ENCODE results near the gene ABHD16A.

DNA sequence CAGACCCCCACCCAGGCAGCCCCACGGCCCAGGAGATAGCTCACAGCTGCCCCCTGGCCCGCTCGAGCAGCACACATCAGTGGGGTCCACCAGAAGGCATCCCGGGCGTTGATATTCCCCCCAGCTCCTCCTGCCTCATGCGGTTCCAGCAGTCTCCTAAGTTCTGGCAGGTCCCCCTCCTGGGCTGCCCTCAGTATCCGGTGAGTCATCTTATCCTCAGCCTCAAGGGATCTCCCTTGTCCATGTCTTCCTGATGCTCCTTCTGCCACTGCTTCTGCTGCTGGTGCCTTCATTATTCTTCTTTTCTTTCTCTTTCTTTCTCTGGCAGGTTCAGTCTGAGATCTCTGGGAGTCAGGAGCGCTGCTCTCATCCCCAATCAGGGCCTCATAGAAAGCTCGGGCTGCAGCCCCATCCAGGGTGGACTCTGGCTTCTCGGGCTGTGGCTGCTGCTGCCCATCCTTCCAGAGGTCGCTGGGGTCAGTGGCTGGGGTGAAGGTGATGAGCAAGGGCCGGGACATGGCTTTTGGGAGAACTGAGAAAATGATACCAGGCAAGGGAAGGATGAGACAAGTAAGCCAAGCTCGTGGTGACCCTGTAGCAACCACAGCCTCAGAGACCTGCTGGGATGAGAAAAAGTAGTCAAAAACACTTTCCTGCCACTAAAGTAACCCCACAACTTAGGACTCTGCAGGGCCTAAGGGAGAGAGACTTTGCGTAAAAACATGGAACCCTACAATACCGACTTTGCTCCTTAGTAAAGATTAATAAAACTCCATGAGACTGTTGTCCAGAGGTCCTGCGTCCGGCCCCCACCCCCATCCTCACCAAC is 38.9 kb downstream of the ABHD16A start:
- no peak for TF ChIP-seq CTCF (IDR thresholded peaks at IDR 0.05)
- TF ChIP-seq POLR2A (IDR thresholded peaks at IDR 0.05) = no peak

All from Peyer's patch (tissue), 4 donors.